GM12873 (cell line): Measurements from ENCODE around the gene AEN.

Source experiments
- CTCF ChIP-seq: IDR thresholded peaks from 2 replicates; pipeline ENCODE4 v1.5.1; 2012; ENCODE audit warnings: low read depth, mild to moderate bottlenecking, moderate library complexity, low read length, control low read depth; ENCODE audit not compliant: insufficient read depth; ENCODE audit errors: missing control alignments

Gene AEN

GRCh38 chr15:88646088-88646405 lies 24.9 kb downstream of the AEN start:
- TF ChIP-seq CTCF, result no peak

- no peak for TF ChIP-seq CTCF
Measured at GRCh38 chr15:88646951-88647350, 25.8 kb downstream of the AEN start.

- TF ChIP-seq CTCF, result no peak
Measured at GRCh38 chr15:88647351-88648105, 26.4 kb downstream of the AEN start.

DNA sequence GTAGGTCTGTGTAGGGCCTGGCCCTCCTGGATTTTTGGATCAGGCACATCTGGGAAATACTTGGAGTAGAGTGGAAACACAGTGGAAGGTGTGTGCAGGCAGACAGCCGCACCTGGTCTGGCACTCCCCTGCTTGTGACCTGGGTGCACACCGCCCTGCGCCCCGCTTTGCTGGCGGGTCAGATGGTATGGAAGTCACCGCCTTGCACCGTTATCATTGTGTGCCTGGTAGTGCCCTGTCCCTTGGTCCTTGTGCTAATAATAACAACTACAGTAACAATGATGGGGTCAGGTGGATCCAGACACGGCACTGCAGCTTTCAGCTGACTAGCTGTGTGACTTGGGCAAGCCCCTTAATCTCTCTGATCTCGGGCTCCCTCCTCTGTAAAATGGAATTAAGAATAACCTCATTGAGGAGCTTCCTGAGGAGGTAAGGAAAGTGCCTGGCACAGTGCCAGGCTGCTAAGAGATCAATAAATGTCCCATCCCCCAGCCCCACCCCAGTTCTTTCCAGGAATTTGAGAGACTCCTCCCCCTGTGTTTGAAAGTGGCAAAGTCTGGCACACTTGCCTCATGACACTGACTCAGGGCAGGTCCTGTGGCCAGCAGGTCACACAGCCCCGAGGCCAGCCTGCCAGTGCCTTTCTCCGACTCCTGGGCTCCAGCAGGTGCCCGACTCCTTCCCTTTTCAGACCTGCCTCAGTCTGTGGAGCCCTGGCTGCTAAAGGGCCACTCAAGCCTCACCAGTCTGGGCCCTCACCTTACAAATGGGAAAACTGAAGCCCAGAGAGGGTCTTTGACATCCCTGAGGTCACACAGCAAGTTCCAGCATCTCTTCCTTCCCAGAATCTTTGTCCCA lies 27.4 kb downstream of the AEN start:
- no peak for TF ChIP-seq CTCF

DNA sequence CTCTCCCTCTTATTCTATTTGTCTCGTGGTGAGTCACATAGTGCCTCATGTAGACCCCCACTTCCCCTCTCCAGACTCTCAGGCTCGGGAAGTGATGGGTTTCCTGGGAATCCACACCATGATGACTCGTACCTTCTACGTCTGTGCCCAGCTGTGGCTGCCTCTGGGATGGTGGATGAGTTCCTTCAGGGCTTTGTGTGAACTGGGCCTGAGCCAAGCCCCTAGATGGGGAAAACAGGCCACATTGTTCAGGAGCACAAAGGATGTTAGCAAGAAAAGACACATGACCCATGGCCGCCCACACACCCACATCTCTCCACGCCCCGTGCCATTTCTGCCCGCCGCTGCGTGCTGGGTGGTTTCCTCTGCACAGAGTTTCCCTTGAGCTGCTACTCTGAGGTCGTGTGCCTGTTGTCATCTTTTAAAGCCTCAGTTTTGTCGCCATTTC lies 28.2 kb downstream of the AEN start:
- TF ChIP-seq CTCF, result no peak

DNA sequence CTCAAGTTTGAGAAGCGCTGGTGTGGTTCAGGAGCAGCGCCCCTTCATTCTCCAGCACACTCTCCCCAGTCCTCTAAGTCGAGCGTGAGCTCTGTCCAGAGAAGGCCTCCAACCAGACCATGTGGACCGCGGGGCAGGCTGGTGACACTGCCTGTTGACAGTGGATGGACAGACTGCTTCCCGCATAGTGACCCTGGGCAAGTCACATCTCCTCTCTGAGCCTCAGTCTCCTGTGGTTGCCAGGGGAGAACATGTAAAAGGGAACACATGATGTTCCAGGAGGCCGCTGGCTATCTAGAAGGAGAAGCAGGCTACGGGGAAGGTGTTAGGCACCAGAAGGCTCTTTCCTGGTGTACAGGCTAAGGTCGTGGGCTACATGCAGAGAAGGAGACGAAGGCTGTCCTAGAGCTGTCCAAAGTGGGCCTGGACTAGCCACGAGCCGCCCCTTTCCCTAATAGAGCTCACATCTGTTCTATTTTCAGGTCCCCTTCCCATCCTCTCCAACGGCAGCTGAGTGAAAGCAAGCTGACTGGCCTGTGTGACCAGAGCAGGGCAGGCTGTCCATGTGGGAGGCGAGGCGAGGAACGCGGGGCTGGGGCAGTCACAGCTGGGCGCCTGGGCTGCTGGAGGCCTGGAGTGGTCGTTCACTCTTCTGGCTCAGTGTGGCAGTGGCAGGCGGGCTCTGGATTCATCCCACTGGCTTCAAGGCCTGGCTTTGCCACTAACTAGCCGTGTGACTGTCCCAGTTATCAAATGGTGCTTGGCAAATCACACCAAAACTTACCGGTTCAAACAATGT lies 28.8 kb downstream of the AEN start:
- TF ChIP-seq CTCF, result no peak

DNA sequence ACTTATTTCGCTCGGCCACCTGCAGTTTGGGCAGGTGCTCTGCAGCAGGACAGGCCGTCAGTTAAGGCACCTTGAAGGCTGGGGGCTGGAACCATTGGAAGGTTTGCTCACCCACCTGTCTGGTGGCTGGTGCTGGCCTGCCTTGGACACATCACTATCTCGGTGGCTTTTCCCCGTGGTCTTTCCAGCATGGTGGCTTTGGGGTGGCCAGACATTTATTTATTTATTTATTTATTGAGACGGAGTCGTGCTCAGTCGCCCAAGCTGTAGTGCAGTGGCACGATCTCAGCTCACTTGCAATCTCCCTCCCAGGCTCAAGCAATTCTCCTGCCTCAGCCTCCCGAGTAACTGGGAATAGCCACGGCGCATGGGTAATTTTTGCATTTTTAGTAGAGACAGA lies 29.4 kb downstream of the AEN start:
- no peak for TF ChIP-seq CTCF
